GM12874 (cell line): ENCODE measurements around the gene RASGRF2.

ENCODE experiments used
- TF ChIP-seq, protein P1 (sequence below): IDR thresholded peaks from 2 replicates; pipeline ENCODE4 v1.5.1; 2011; ENCODE audit warnings: low read depth, mild to moderate bottlenecking, control low read depth, low read length, moderate library complexity; ENCODE audit not compliant: insufficient read depth

The RASGRF2 gene

DNA sequence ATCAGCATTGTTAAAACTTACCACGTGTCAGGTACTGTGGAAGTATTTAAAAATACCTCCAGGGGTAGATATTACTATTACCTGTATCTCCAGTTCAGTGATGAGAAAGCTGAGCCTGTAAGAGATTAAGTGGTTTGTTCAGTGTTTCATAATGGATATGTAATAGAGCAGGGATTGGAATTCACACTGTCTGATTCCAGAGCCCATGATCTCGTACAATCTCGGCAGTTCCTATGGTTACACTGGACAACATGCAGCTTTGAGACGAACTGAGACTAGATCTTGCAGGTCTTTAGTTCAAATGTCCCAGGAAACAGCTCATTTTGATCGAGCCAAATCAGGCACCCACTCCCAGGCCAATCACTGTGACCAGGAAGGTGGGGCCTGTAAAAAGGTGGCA, 8.8 kb upstream of the RASGRF2 start:
- TF ChIP-seq, protein P1, sequence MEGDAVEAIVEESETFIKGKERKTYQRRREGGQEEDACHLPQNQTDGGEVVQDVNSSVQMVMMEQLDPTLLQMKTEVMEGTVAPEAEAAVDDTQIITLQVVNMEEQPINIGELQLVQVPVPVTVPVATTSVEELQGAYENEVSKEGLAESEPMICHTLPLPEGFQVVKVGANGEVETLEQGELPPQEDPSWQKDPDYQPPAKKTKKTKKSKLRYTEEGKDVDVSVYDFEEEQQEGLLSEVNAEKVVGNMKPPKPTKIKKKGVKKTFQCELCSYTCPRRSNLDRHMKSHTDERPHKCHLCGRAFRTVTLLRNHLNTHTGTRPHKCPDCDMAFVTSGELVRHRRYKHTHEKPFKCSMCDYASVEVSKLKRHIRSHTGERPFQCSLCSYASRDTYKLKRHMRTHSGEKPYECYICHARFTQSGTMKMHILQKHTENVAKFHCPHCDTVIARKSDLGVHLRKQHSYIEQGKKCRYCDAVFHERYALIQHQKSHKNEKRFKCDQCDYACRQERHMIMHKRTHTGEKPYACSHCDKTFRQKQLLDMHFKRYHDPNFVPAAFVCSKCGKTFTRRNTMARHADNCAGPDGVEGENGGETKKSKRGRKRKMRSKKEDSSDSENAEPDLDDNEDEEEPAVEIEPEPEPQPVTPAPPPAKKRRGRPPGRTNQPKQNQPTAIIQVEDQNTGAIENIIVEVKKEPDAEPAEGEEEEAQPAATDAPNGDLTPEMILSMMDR: no peak

DNA sequence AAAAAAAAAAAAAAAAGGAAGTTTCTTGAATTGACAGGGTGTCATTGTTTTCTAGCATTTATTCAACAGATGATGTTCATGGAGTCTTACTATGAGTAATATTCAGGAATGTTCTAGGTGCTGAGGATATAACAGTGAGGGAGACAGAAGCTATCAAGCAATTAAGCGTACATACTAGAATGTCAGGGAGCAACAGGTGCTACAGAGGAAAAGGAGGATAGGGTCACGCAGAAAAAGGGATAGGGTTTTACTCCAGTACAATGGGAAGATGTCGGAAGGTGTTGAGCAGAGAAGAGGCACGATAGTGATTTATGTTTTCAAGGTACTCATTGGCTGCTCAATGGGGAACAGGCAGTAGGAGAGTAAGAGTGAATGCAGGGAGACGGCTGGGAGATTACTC, 6.6 kb upstream of the RASGRF2 start:
- TF ChIP-seq, protein P1: no peak

DNA sequence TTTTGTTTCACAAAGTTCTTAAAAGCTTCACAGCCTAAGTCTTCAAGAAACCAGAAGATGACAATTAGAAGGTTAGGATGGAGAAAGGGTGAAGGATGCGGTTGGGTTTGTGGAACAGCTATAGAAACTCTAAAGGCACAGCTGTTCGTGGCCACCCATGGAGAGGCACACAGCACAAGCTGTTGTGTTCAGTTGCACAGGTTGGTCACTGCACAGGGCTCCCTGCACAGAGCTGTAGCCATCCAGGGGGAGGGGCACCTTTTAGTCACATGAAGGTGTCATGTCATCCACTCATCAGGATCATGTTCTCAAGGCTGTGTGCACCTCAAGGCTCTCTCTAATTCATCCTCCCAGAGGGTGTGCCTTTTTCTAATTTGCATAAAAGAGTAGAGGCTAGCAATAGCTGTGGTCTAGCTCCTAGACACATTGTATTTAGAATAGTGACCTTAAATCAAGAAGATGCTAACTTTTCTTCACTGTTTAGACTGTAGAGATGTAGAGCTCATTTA, 5.0 kb upstream of the RASGRF2 start:
- TF ChIP-seq, protein P1: no peak

- TF ChIP-seq, protein P1: no peak
Measured at GRCh38 chr5:80956272-80956671, 3.9 kb upstream of the RASGRF2 start.

GRCh38 chr5:80957031-80957761, 3.0 kb upstream of the RASGRF2 start:
- TF ChIP-seq, protein P1: no peak

GRCh38 chr5:80958616-80959015, 1.5 kb upstream of the RASGRF2 start:
- TF ChIP-seq, protein P1: no peak

- TF ChIP-seq, protein P1: no peak
Measured at GRCh38 chr5:80959138-80959537, 1.0 kb upstream of the RASGRF2 start.
